GOT3 (cell line): Measurements from ENCODE around the gene NUDT12.

Source experiments
- DNase-seq: peaks from one replicate; lab custom pipeline; 2025; ENCODE audit warnings: mixed read lengths; lab: John Stamatoyannopoulos, UW

The NUDT12 gene

DNA sequence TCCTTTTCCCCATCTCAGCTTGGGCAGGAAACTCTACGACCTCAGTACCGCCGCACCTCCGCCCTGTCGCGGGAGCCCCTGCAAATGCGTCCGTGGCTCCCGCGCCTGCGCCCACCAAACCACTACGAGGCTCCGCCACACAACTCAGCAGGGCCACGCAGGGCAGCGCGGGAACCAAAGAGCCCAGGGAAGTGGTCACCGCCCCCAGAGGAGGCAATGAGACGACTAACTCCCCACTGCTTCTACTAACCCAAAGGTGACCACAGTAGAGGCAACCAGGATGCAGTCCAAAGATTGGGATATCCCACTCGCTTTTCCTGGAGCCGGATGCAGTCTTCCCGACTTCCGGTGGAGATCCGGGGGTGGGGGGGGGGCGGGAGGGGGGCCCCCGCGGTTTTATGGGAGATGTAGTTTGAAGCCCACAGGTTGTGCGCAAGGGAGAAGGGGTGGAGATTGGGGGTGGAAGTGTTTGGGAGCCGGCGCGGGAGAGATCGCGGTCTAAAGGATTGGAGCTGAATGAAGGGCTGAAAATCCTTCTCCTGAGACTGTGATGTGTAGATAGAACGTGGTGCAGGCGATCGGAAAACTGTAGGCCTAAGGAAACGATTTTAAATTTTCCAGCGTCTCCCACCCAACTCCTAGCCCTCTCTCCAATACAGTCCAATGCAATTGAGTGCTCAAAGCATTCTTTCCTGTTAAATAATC, at the start of gene NUDT12:
Gene NUDT12 (minus strand): TSS at position 337 of the 705 bp plus-strand sequence. CDS start 2,541 bp downstream, outside the sequence.
- peak; percentile 65 for DNase-seq

DNA sequence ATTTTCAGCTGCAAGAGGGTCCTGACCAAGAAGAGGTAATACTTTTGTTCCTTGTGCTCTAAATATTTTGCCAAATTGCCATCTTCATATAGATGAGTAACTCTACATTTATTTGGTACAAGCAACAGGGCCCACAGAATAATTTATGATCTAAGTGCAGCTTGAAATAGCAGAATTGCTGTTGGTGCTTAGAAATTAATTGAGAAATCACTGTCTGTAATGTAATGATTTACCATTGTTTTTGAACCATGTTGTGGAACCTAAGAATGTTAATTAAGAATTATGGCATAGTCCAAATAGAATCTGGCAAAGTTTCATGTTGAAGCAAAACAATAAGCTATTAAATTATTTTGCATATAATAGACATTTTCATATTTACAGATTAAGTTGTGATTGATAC, 44.8 kb upstream of the NUDT12 start:
- DNase-seq, result no peak

DNA sequence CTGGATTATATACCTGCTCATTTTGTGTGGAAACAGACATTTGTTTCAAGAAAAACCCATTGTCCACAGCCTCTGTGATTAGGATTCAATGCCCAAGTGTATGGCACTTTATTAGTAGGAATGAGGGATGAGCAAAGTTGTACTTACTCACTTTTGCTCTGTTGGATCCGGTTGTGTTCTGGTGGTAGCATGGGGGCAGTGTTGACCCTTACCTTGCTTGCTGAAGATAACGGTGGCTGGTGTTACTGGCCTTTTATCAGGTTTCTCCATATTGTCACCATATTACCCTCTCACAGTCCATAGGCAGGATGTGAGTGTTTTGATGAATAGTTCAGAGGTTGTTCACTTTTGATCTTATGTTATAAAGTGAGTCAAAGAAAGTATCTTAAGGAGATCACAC, 42.7 kb upstream of the NUDT12 start:
- DNase-seq, result no peak

DNA sequence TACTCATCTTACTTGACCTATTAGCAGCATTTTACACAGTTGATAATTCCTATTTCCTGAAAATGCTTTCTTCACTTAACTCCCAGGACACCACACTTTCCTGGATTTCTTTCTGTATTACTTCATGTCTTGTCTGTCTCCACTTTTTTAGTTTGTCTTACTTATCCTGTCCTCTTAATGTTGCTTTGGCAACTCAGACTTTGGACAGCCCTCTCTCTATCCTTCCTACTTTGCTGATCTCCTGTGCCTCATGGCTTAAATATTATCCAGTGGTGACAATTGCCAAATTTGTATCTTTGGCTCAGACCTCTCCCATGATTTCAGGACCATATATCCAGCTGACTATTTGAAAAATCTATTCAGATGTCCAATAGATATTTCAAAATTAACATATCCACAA, 39.8 kb upstream of the NUDT12 start:
- DNase-seq, result no peak

DNA sequence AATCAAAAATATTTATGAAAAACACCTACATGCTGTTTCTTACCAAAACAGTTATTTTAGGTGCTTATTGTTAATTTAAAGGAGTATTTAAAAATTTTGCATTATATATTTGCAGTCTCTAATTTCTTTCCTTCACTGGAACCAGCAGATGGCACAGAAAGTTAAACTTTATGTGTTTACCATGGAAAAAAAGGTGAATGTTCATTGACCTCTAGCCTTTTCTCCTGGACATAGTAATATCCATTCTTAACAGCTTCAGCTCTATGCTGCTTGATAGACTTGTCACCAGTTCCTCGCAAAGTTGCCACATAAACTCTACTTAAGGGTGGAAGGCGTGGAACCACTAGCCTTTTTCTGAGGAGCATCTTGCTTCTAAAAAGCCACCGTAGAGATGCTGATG, 38.7 kb upstream of the NUDT12 start:
- DNase-seq, result no peak

DNA sequence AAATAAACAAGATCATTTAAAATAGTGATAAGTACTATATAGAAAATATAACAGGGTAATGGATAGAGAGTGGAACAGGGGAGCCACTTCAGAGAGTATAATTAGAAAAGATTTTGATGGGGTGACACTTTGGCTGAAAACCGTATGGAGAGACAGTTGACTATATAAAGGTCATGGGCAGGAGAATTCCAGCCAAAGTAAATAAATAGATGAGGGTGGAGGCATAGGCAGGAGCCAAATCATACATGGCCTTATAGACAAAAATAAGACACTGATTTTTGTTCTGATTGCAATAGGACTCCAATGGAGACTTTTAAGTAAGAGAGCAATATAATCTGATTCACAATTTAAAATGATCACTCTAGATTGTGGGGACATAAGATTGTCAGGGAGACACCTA, 37.5 kb upstream of the NUDT12 start:
- no peak for DNase-seq

DNA sequence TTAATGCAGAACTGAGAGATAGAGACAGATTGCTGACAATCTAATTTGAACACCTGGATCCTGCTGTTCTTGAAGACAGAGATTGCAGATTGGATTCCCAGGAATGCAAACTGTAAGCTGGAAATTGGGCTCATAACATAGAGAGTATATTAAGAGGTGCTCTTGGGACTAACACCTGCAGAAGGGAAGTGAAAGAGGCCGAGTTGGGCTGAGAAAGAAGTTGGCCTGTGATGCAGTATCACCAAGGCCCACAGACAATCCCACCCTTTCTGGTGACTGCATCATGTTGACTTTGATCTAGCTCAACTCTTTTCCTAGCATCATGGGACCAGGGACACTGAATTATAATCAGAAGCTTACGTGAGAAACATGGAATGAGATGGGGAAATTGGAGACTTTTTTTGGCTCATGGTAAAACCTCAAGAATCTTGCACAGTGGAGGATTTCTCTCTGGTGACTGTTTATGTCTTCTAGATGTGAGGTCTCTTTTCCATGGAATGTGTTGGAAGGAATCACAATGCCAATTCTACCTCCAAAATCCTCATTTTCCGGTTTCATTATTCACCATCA, 36.5 kb upstream of the NUDT12 start:
- DNase-seq, result no peak

DNA sequence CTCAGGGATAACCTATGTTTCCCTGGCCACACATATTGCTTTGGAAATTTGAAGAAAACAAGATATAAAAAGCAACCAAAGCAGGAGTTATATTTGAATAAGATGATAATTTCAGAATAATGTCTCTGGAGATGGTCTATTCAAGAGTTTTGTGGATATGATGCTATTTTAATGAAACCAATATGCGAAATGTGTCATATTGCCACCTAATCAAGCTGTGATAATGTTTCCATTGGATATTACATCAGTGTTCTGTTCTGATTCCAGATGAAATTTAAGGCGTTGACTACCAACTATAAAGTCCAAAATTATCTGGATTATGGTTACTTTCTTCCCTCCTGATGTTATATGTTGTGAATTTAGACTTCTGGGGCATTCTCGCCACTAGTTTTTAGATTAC, 27.6 kb upstream of the NUDT12 start:
- DNase-seq, result no peak

DNA sequence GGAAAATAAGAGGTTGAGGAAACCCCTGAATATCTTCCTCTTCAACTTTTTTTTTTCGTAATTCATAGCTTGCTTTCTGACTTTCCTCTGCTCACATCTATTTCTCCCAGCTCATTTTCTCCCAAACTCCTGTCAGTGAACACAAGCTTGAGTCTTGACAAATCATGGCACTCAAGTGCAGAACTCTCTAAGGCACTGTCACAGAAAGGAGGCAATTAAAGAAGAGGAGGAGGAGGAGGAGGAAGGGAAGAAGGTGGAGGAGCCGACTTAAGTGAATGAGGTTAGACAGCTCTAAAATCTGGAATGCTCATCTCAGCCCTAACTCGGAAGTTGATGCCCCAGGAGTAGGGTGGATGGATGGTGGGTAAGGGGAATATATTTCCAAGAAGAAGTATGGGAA, 27.2 kb upstream of the NUDT12 start:
- no peak for DNase-seq

DNA sequence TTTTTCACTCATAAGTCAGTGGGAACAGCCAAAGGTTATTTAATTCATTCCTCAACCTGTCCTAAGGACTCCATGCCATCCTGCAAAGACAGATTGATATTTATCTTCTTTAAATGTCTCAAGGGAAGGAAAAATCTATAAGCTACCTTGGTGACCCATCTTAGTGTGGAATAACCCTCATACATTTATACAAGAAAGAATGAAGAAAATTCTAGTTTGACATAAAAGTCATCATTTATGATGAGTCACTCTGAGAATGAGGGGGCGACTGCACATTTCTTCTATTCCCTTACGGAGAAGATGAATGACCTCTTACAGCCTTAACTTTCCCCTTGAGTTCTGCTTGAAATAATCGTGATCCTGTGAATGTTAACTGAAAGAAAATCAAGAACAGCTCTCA, 26.8 kb upstream of the NUDT12 start:
- no peak for DNase-seq

DNA sequence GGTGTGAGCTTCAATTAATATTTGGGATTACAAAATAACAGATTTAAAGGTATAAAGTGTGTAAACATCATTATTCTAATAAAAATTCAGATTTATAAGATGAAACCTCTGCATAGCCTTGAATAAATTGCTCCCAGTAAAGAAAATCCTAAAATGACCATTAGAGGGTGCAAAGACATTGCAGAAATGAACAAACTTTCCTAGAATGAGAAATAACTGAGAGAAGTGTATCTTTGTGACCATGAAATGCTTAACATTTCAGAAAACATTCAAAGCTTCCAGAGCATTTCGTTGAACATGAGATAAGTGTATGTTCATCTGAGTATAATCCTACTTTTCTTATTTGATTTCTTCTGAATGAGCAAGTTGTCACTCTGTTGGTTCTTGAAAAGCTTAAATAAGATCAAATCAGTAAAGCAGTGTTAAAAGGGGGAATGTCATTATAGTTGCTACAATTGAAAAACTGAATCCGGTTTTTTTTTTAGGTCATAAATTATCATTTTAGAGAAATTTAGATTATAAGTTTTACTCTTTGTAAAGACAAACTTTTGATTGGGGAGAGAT, 24.7 kb upstream of the NUDT12 start:
- DNase-seq, result no peak

DNA sequence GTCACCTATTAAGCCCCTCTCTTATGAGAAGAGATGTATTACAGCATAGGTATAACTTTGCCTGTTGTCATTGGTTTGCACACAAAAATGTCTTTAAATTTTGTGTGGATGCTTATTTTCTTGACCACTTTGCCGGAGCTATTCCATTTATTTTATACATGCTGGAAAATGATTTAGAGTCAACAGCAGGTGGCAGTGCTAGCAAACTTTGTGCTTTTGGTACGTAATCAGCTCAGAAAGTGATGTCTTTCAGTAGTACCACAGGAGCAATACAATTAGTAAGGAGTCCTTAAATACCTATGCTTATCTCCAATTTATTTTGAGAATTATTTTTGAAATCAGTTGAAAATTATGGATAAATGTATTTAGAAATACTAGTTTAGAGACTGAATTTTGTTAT, 19.8 kb upstream of the NUDT12 start:
- no peak for DNase-seq

DNA sequence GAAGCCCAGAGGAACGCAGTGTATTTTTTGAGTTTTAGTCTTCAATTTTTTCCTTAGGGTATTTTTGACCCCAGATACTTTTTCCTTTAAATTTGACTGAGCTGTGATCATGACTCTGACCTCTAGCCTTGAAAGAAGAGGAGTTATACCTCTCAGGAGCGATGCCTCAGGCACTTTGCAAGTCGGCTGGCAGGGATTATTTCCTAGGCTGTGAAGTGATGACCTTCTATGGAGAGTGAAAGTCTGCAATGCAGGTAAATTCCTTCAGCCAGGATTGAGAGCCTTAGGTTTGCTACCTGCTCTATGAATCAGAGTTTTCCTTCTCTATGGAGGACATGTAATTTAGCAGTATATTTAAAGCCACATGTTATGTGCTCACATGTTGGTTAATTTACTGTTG, 10.8 kb upstream of the NUDT12 start:
- DNase-seq, result no peak

DNA sequence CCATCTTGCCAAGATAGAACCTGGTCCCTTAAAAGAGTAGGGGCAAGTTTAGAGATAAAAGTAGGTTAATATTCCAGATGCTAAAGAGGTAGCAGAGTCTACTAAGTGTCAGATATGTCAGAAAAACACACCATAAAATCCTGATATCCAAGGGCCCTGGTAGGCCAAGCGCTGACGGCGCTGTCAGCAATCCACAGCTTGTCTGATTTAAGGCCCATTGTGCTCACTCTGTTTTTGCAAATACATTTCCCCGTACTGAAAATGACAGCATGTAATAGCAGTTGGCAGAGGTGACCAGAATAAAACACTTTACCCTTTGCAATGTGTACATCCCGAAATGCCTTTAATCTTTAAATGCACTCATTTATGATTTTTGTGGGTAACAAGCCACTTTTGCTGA, 9.9 kb upstream of the NUDT12 start:
- no peak for DNase-seq

DNA sequence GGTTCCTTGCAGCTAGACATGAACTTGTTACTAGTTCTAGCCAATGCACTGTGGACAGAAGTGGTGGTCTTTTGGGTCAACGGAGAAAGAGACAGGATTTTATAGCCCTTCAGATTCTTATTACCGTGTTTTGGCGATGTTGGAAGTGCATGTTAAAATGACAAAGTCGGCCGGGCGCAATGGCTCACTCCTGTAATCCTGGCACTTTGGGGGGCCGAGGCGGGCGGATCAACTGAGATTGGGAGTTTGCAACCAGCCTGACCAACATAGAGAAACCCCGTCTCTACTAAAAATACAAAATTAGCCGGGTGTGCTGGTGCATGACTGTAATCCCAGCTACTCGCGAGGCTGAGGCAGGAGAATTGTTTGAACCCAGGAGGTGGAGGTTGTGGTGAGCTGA, 9.1 kb upstream of the NUDT12 start:
- no peak for DNase-seq

DNA sequence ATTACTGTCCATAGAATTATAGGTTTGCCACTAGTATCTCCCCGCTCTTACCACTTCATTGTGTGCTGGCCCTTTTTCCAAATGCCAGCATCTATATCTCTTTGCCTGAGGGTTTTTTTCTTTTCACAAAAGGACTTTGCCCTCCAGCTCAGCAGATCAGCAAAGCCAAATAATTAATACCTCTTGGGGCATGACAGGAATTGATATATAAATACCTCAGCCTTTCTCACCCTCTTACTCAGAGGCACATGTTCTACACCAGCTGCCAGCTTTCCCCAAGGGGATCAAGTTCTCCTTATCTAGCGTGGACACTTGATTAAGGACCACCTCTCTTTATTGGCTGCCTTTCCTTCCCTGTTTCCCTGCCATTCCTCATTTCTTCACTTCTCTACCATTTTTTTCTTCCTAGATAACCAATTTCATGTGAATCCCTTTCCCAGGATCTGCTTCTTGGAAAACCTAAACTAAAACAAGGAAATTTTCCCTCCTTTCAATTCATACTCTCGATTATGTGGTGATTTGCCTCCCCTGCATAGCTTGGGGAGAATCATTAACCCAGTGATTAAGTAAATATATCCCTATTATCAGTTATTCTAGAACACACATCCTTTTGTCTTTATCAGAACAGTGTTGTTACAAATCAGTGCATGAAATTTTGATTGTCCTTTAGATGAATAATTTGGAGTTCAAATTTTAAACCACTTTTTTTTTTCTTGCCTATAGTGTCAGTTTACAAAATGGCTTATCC, 6.9 kb upstream of the NUDT12 start:
- no peak for DNase-seq

DNA sequence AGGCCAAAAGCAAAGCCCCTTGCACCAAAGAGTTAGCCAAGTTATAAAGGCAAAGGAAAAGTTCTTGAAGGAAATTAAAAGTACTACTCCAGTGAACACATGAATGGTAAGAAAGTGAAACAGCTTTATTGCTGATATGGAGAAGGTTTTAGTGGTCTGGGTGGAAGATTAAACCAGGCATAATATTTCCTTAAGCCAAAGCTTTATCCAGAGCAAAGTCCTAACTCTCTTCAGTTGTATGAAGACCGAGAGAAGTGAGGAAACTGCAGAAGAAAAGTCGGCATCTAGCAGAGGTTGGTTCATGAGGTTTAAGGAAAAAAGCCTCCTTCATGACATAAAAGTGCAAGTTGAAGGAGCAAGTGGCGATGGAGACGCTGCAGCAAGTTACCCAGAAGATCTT, 3.1 kb upstream of the NUDT12 start:
- no peak for DNase-seq

DNA sequence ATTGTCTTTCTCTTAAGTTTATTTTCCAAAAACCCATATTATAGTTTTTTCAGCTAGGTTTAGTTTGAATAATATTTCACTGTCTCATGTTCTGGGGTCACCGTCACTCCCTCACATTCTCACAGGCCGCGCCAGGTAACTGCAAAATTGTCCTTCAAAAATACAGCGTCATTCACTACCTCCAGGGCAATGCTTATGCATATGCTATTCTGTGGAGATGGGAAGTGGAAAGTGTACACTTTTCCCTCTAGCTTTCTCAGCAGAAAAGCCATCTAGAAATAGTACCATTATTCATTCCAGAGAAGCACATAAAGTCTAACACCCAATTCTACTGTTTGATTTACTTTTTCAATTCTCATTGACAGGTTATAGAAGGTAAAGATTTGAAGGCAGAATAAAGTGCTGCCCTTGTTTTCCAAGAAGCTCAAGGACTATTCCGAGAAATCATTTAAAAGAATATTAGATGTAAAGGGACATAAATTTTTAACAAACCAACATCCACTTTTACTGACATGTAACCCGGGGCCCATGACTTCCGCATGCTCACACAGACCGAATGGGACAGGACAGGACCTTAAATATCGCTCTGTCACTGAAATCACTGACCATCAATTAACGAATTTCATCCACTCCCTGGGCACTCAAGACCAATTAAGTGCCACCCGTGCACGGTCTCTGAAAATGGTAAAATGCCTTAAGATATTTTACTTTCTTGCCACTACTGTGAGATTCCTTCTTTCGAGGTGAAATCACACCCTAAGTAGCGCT, 720 bp downstream of the NUDT12 start:
- DNase-seq, result no peak

DNA sequence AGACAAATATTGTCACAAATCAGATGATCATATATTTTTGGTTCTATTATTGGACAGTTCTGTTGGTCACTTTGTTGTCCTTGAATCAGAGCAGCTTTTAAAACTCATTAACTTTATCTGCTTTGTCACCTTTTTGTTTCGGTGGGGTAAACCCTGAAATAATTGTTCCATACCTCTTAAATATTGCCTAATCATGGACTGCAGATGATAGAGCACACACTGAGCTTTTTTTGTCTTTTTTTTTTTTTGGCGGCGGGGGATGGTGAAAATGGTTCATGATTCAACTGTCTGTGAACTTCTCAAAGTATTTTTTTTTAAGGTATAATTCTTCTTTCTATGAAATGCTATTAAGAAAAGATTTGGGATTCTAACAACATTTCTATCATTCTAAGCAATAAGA, 1.8 kb downstream of the NUDT12 start:
- DNase-seq, result no peak

DNA sequence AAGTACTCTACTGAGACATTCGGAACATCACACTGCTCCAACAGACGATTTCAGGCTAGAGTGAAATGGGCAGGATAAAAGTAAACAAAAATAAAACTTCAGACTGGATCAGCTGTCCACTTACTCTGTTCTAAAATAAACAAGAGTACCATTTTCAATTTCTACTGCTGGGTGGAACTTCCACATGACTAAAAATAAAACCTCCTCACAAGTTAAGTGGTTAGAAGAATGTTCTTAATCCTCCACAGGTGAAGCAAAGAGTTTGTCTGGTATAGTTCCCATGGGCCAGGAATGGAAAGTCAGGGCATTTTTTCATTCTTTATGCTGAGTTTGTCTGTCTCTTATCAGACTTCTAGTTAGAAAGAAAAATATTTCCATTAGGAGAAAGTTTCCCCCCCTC, 15.7 kb downstream of the NUDT12 start:
- DNase-seq, result no peak

DNA sequence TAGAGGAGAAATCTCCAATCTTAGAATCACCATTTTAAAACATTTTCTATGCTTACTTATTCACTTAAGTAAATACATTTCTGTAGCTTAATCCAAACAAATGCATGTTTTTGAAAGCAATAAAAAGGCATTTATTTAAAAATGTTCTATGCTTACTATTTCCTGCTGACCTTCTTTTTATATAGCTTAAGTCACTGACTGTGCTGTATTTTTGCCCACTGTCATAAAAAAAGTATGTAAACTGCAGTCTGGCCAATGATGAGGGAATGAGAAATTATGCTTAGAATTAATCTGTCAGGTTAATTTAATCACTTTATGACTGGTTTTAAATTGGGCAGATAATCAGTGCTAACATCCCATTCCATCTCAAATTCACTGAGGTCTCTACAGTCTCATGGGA, 20.1 kb downstream of the NUDT12 start:
- DNase-seq, result no peak

DNA sequence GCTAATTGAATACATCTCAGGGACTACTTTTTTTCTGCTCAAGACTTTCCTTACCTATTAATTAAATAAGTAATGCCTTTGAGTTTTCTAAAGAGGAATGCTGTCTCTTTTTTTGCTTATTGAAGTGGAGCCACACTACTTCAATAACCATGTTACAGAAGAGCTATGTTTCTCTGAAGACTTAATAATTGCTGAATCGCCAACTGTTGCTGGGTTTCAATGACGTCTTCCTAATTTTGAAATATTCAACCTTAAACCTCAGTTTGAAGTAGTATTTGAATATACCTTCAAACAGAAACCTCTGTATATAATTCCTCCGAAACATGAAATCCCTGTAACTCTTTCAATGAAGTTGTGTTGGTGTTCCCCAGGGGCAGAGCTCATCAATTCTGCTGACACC, 21.0 kb downstream of the NUDT12 start:
- DNase-seq, result no peak
